ENCODE results near the gene SDHAF1.
A peak's percentile ranks its signal among the peaks of the same experiment; 100 is the strongest.

Gene SDHAF1

DNA sequence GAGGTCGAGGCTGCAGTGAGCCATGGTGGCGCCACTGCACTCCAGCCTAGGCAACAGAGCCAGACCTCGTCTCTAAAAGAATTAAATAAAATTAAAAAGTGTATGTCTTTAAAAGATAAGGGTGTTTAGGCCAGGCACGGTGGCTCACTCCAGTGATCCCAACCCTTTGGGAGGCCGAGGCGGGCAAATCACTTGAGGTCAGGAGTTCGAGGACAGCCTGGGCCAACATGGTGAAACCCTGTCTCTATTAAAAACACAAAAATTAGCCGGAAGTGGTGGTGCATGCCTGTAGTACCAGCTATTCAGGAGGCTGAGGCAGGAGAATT lies 7.5 kb upstream of the SDHAF1 start:
- H3K27me3 ChIP-seq (ENCODE audit: insufficient read depth, poor library complexity, severe bottlenecking): no peaks in the 10 kb centered on the region
- TF ChIP-seq POLR2AphosphoS5 (IDR thresholded peaks at IDR 0.05; ENCODE audit: low read depth): no peak
- TF ChIP-seq REST (IDR thresholded peaks at IDR 0.05; ENCODE audit: insufficient replicate concordance, low read depth): no peak
- no peak for TF ChIP-seq SPI1 (IDR thresholded peaks at IDR 0.05; ENCODE audit: borderline replicate concordance, low read depth)
- no peak for TF ChIP-seq GABPA (IDR thresholded peaks at IDR 0.05; ENCODE audit: low read depth)
- TF ChIP-seq, protein P1, sequence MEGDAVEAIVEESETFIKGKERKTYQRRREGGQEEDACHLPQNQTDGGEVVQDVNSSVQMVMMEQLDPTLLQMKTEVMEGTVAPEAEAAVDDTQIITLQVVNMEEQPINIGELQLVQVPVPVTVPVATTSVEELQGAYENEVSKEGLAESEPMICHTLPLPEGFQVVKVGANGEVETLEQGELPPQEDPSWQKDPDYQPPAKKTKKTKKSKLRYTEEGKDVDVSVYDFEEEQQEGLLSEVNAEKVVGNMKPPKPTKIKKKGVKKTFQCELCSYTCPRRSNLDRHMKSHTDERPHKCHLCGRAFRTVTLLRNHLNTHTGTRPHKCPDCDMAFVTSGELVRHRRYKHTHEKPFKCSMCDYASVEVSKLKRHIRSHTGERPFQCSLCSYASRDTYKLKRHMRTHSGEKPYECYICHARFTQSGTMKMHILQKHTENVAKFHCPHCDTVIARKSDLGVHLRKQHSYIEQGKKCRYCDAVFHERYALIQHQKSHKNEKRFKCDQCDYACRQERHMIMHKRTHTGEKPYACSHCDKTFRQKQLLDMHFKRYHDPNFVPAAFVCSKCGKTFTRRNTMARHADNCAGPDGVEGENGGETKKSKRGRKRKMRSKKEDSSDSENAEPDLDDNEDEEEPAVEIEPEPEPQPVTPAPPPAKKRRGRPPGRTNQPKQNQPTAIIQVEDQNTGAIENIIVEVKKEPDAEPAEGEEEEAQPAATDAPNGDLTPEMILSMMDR (IDR thresholded peaks at IDR 0.05; ENCODE audit: insufficient read depth, low read length): no peak
- peak overlapping the region; percentile 56 for H3K4me3 ChIP-seq (replicated peaks; ENCODE audit: insufficient read depth, low read length)
- peak in 1 of 2 experiments; percentile 11 for DNase-seq (ENCODE audit: low read depth in 1 of 2, low spot score in 1 of 2)
- no peak overlapping the region; the same call in 1 of the 2 replicates for H3K27ac ChIP-seq (replicated peaks)

DNA sequence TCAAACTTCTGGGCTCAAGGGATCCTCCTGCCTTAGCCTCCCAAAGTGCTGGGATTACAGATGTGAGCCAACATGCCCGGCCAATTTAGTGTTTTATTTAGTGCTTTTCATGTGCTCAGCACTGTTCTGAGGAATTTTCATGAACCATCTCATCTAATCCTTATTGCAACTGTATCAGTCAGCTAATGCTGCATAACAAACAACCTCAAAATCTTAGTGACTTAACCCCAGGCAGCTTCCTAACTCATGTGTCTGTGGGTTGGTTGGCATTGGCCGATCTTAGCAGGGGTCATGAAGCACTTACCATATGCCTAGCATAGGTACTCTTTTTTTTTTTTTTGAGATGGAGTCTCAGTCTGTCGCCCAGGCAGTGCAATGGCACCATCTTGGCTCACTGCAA lies 6.2 kb upstream of the SDHAF1 start:
- no peak for TF ChIP-seq GABPA (IDR thresholded peaks at IDR 0.05; ENCODE audit: low read depth)
- no peak for TF ChIP-seq POLR2AphosphoS5 (IDR thresholded peaks at IDR 0.05; ENCODE audit: low read depth)
- TF ChIP-seq SPI1 (IDR thresholded peaks at IDR 0.05; ENCODE audit: borderline replicate concordance, low read depth): no peak
- TF ChIP-seq, protein P1 (IDR thresholded peaks at IDR 0.05; ENCODE audit: insufficient read depth, low read length): no peak
- no peak for TF ChIP-seq REST (IDR thresholded peaks at IDR 0.05; ENCODE audit: insufficient replicate concordance, low read depth)
- no peak overlapping the region for H3K4me3 ChIP-seq (replicated peaks; ENCODE audit: insufficient read depth, low read length)
- no peak overlapping the region for H3K27ac ChIP-seq (replicated peaks)
- no peaks in the 10 kb centered on the region for H3K27me3 ChIP-seq (ENCODE audit: insufficient read depth, poor library complexity, severe bottlenecking)
- DNase-seq (ENCODE audit: low read depth in 1 of 2, low spot score in 1 of 2): no peak

GRCh38 chr19:35990156-35990555 lies 4.8 kb upstream of the SDHAF1 start:
- DNase-seq (ENCODE audit: low read depth in 1 of 2, low spot score in 1 of 2): no peak
- TF ChIP-seq, protein P1 (IDR thresholded peaks at IDR 0.05; ENCODE audit: insufficient read depth, low read length): no peak
- TF ChIP-seq REST (IDR thresholded peaks at IDR 0.05; ENCODE audit: insufficient replicate concordance, low read depth) (no peak), SPI1 (IDR thresholded peaks at IDR 0.05; ENCODE audit: borderline replicate concordance, low read depth) (no peak), GABPA (IDR thresholded peaks at IDR 0.05; ENCODE audit: low read depth) (no peak), POLR2AphosphoS5 (IDR thresholded peaks at IDR 0.05; ENCODE audit: low read depth) (no peak)
- Histone ChIP-seq H3K27ac (replicated peaks) (no peak overlapping the region), H3K27me3 (ENCODE audit: insufficient read depth, poor library complexity, severe bottlenecking) (no peaks in the 10 kb centered on the region), H3K4me3 (replicated peaks; ENCODE audit: insufficient read depth, low read length) (no peak overlapping the region)

Data from HL-60 (cell line).